GM06990 (cell line): ENCODE data around the gene MRPS15.

Experiments
- DNase-seq: peaks from one replicate; pipeline ENCODE4 v3.0.0-alpha.2; 2011; ENCODE audit not compliant: insufficient read length; ENCODE audit errors: extremely low read depth
- H3K27me3 ChIP-seq: replicated peaks from 2 replicates; pipeline ENCODE4 v1.6.0; 2011; ENCODE audit warnings: low read length; ENCODE audit not compliant: control insufficient read depth, insufficient read depth
- H3K36me3 ChIP-seq: 2 replicates; pipeline ENCODE4 v1.5.1; 2011; ENCODE audit warnings: low read length; ENCODE audit not compliant: control insufficient read depth, insufficient read depth
- H3K4me3 ChIP-seq: replicated peaks from 2 replicates; pipeline ENCODE4 v1.5.1; 2011; ENCODE audit warnings: low read depth, mild to moderate bottlenecking, control low read depth, low read length
- CTCF ChIP-seq: IDR thresholded peaks from 2 replicates; pipeline ENCODE4 v1.5.1; 2011; ENCODE audit warnings: low read length, control low read depth, mild to moderate bottlenecking, inconsistent platforms; ENCODE audit not compliant: insufficient read depth, poor library complexity, severe bottlenecking

MRPS15 gene

GRCh38 chr1:36420836-36421317 lies 43.3 kb downstream of the MRPS15 start:
- peak; percentile 94 for TF ChIP-seq CTCF
- Histone ChIP-seq H3K27me3 (no peaks in the 10 kb centered on the region), H3K4me3 (no peak overlapping the region), H3K36me3 (no peaks in the 10 kb centered on the region)
- DNase-seq: peak; percentile 86

- no peak for DNase-seq
- no peak for TF ChIP-seq CTCF
- Histone ChIP-seq H3K4me3 (no peak overlapping the region), H3K36me3 (no peaks in the 10 kb centered on the region), H3K27me3 (no peaks in the 10 kb centered on the region)
These were observed 43.8 kb downstream of the MRPS15 start for GRCh38 chr1:36420409-36420808.

DNA sequence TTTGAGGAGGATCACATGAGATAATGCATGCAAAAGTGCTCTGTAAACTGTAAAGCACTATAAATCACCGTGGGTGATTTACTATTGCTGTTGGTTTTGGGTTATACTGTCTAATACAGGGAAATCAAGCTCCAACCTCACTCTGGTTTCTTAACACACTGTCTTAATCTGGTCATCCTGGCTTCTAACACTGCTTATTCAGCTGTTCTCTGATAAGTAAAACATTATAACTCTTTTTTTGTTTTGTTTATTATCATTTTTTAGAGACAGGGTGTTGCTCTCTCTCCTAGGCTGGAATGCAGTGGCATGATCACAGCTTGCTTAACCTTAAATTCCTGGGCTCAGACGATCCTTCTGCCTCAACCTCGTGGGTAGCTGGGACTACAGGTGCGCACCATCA lies 44.6 kb downstream of the MRPS15 start:
- no peak for TF ChIP-seq CTCF
- no peaks in the 10 kb centered on the region for H3K36me3 ChIP-seq
- DNase-seq: no peak
- H3K4me3 ChIP-seq: no peak overlapping the region
- H3K27me3 ChIP-seq: no peaks in the 10 kb centered on the region

DNA sequence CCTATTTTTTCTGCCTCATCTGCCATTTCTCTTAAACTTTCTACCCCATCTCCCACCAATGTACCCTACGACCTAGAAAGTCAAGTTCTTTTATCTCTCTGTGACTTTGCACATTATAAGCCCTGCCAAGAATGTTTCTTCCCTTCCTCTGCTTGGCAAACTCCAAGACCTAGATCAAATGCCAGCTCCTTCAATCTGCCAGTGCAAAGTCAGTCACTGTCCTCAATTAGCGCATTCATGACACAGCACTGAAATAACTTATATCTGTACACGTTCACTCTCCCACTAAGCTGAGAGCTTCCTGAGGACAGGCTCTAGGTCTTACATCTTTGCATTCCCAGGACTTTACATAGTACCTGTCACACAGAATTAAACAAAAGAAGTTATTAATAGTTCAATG lies 45.0 kb downstream of the MRPS15 start:
- TF ChIP-seq CTCF: no peak
- H3K4me3 ChIP-seq: no peak overlapping the region
- DNase-seq: no peak

GRCh38 chr1:36417931-36418330 lies 46.3 kb downstream of the MRPS15 start:
- no peak overlapping the region for H3K4me3 ChIP-seq
- DNase-seq: no peak
- no peaks in the 10 kb centered on the region for H3K27me3 ChIP-seq
- H3K36me3 ChIP-seq: no peaks in the 10 kb centered on the region
- no peak for TF ChIP-seq CTCF

More for the DNA sequence above, 45.0 kb downstream of the MRPS15 start:
- no peaks in the 10 kb centered on the region for H3K36me3 ChIP-seq
- H3K27me3 ChIP-seq: no peaks in the 10 kb centered on the region
